Stomach smooth muscle (tissue), 2 donors: ENCODE measurements around the gene POLR1A.

Experiments used
- H3K27ac ChIP-seq: one replicate; pipeline ENCODE4 v1.7.0; 2013; ENCODE audit warnings: mild to moderate bottlenecking, low read length, inconsistent platforms
- H3K27me3 ChIP-seq, 2 donors: one replicate each; pipeline ENCODE4 v1.7.0; 2013; ENCODE audit warnings: low read length in 2 of 2; ENCODE audit not compliant: insufficient read depth in 2 of 2, control insufficient read depth in 1 of 2
- H3K36me3 ChIP-seq, 2 donors: one replicate each; pipeline ENCODE4 v1.7.0; 2013; ENCODE audit warnings: low read length in 2 of 2; ENCODE audit not compliant: control insufficient read depth in 2 of 2, insufficient read depth in 2 of 2
- H3K4me1 ChIP-seq: one replicate; pipeline ENCODE4 v1.7.0; 2013; ENCODE audit warnings: low read length; ENCODE audit not compliant: control insufficient read depth, insufficient read depth
- H3K4me3 ChIP-seq, 2 donors: one replicate each; pipeline ENCODE4 v1.7.0; 2013; ENCODE audit warnings: low read length in 2 of 2
- H3K9ac ChIP-seq, 2 donors: one replicate each; pipeline ENCODE4 v1.7.0; 2013; ENCODE audit warnings: low read length in 2 of 2, mild to moderate bottlenecking in 1 of 2
- H3K9me3 ChIP-seq, 2 donors: one replicate each; pipeline ENCODE4 v1.7.0; 2013; ENCODE audit warnings: low read length in 2 of 2; ENCODE audit not compliant: control insufficient read depth in 2 of 2
- donor health status: healthy.
- donor health status: Pancreatic carcinoma.

Gene POLR1A

GRCh38 chr2:86047575-86048382 lies 57.9 kb downstream of the POLR1A start:
- peaks cover 11% of the 10 kb centered on the region for H3K4me1 ChIP-seq
- no peak overlapping the region for H3K27ac ChIP-seq
- no peaks in the 10 kb centered on the region for H3K9me3 ChIP-seq
- H3K4me3 ChIP-seq, result no peak overlapping the region
- no peaks in the 10 kb centered on the region for H3K27me3 ChIP-seq
- H3K9ac ChIP-seq, result no peak overlapping the region
- peaks cover 56 to 70% of the 10 kb centered on the region in 2 donors for H3K36me3 ChIP-seq

GRCh38 chr2:86045541-86045940 lies 60.1 kb downstream of the POLR1A start:
- H3K9ac ChIP-seq, result no peak overlapping the region
- H3K9me3 ChIP-seq, result no peaks in the 10 kb centered on the region
- H3K36me3 ChIP-seq, result peaks cover 58 to 75% of the 10 kb centered on the region in 2 donors
- no peak overlapping the region for H3K4me3 ChIP-seq
- no peak overlapping the region for H3K27ac ChIP-seq
- no peaks in the 10 kb centered on the region for H3K27me3 ChIP-seq
- peaks cover 11% of the 10 kb centered on the region for H3K4me1 ChIP-seq

DNA sequence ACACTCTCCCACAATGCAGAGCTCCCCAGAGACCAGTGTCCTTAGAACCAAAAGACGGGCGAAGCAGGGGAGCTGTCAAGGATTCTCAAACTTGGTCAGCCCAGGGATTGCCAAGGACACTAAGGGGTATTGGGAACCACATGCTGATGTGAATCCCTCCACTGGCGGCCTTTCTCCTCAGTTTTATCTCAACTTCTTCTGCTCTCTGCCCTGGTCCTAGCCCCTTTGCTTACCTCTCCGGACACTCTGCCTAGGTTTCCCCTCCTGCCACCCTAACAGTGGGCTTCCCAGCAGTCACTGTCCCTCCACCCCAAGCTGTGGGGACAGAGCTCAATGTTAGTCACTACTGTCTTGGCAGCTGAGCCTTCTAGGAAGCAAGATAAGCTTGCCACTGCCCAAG lies 61.1 kb downstream of the POLR1A start:
- Histone ChIP-seq H3K4me3 (no peak overlapping the region), H3K9me3 (no peaks in the 10 kb centered on the region), H3K9ac (no peak overlapping the region), H3K27ac (no peak overlapping the region), H3K27me3 (no peaks in the 10 kb centered on the region), H3K4me1 (peaks cover 11% of the 10 kb centered on the region), H3K36me3 (peaks cover 60 to 77% of the 10 kb centered on the region in 2 donors)

- no peaks in the 10 kb centered on the region for H3K9me3 ChIP-seq
- no peak overlapping the region for H3K4me3 ChIP-seq
- no peak overlapping the region for H3K27ac ChIP-seq
- H3K27me3 ChIP-seq, result no peaks in the 10 kb centered on the region
- H3K36me3 ChIP-seq, result peaks cover 66 to 80% of the 10 kb centered on the region in 2 donors
- no peak overlapping the region for H3K9ac ChIP-seq
- peaks cover 5% of the 10 kb centered on the region for H3K4me1 ChIP-seq
Observed at GRCh38 chr2:86044045-86044444, 61.6 kb downstream of the POLR1A start.

GRCh38 chr2:86042256-86043168 lies 63.2 kb downstream of the POLR1A start:
- Histone ChIP-seq H3K9me3 (no peaks in the 10 kb centered on the region), H3K9ac (no peak overlapping the region), H3K36me3 (peaks cover 69 to 80% of the 10 kb centered on the region in 2 donors), H3K27me3 (no peaks in the 10 kb centered on the region), H3K4me3 (no peak overlapping the region), H3K27ac (no peak overlapping the region), H3K4me1 (peaks cover 13% of the 10 kb centered on the region)

DNA sequence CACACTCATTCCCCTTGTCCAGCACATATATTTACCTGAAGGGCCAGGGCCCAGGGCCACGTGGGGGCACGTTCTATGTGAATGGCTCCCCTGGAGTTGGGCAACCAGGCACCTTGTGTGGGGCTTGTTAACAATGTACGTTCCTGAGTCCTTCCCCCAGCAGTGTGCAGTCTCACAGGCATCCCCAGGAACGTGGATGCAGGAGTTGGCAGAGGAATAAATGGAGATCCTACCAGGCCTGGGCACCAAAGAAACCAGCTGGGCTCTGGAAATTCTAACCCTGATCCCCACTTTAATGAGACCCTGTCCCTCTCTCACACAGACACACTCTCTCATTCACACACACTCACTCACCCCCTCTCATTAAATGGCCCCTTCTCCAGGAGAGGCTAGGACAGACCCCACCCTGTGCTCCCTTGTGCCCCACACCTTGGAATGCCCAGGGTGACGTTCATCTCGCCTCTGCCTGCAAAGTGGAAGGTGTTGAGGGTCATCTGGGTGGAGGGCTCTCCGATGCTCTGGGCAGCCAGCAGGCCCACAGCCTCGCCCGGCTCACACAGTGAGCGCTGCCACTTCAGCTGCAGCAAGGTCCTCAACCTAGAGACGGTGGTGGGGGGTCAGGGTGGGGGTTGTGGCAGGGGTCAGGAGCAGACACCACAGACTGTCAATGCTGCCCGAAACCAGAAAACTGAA lies 65.6 kb downstream of the POLR1A start:
- H3K4me1 ChIP-seq, result peaks cover 37% of the 10 kb centered on the region
- peak overlapping the region in 1 of 2 donors; percentile 4 for H3K9ac ChIP-seq

DNA sequence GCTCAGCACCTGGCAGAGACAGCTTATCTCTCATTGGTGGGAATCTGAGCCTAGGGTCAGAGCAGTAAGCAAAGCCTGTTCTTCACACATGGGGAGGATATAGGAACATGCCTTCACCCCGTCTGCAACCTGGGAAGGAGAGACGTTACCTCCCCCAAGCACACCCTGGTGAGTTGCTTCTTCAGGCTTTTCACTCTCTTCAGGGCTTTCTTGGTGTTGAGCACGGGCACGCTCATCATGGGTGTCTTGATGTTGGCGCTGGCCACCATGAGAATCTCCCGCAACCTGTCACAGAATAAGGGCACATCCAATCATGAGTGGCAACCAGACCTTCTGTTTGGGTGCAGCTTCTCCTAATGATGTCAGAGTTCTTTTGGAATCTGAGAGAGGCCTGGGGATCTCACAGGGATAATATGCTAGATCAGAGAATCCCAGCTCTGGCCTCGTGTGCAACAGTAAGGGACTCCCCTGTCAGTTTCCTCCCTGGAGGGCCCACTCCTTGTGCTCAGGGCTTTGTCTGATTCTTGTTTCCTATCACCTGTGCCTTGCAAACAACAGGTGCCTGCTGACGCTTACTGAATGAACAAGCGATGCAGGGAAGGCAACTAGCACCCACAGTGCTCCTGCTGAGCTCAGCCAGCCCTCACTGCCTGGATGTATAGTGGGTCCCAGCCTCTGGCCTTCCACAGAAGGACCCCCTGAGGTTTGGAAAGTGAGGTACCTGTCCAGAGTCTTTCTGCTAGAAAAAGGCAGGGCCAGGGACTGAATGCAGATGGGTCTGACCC lies 66.3 kb downstream of the POLR1A start:
- H3K36me3 ChIP-seq, result peaks cover 49 to 62% of the 10 kb centered on the region in 2 donors
- no peak overlapping the region for H3K4me3 ChIP-seq
- peaks cover 40% of the 10 kb centered on the region for H3K4me1 ChIP-seq
- H3K9me3 ChIP-seq, result no peaks in the 10 kb centered on the region
- H3K27ac ChIP-seq, result no peak overlapping the region
- peak overlapping the region in 1 of 2 donors; percentile 4 for H3K9ac ChIP-seq
- no peaks in the 10 kb centered on the region for H3K27me3 ChIP-seq

More for the DNA sequence above, 65.6 kb downstream of the POLR1A start:
- H3K36me3 ChIP-seq, result peaks cover 56 to 67% of the 10 kb centered on the region in 2 donors
- no peak overlapping the region for H3K4me3 ChIP-seq
- H3K27ac ChIP-seq, result no peak overlapping the region
- H3K9me3 ChIP-seq, result no peaks in the 10 kb centered on the region
- no peaks in the 10 kb centered on the region for H3K27me3 ChIP-seq

- Histone ChIP-seq H3K4me1 (peaks cover 40% of the 10 kb centered on the region), H3K36me3 (peaks cover 40 to 60% of the 10 kb centered on the region in 2 donors), H3K4me3 (no peak overlapping the region), H3K9me3 (no peaks in the 10 kb centered on the region), H3K27me3 (no peaks in the 10 kb centered on the region), H3K27ac (peak overlapping the region; percentile 88), H3K9ac (no peak overlapping the region)
Observed at GRCh38 chr2:86038291-86039081, 67.2 kb downstream of the POLR1A start.

DNA sequence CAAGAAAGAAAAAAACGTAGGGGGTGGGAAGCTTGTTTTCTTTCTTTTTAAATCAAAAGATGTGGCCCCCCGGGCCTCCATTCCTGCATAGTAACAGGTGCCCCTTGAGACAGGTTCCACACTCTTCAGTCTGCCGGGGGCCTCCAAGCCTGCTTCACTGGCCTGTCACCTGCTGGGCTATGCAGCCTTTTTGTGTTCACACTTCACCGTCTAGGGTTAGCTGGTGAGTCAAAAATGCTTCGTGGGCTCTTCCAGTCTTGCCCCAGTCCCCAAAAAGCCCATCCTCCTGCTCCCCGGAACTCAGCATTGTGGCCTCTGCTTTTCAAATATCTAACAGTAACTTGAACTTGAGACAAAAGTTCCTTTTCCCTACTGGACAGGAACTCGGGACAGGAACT lies 67.9 kb downstream of the POLR1A start:
- Histone ChIP-seq H3K27ac (peak overlapping the region; percentile 88), H3K36me3 (peaks cover 36 to 60% of the 10 kb centered on the region in 2 donors), H3K4me1 (peaks cover 40% of the 10 kb centered on the region), H3K9ac (peak overlapping the region in 1 of 2 donors; percentile 29), H3K9me3 (no peaks in the 10 kb centered on the region), H3K27me3 (no peaks in the 10 kb centered on the region), H3K4me3 (no peak overlapping the region)
